ENCODE data around the gene B4GALT5.
"Not testable (repeated sequence)": the region's sequence is repeated elsewhere in the genome, so short reads cannot be mapped to it uniquely, and the experiment has no call there.

B4GALT5 gene

DNA sequence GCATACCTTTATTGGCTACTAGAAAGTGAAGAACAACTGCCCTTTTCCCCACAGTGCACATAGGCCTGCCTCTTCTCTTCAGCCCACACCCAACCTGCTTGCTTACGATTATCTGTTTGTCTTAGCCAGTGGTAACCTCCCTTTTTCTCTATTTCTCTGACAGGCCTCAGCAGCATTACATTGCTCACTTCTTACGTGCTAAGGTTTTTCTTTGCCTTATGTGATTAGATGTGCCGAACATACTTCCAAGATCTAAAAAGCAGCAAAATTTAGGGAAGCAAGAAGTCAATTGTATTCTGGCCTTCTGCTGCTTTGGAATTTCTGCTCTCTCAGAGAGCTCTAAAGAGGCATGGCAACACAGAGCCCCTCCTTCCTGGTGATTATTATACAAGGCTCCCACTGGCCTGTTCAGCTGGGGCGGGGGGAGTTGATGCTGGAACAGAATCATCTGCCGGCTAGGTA is 7.0 kb downstream of the B4GALT5 start:
- no peak for DNase-seq (ENCODE audit: low read depth)
- H3K4me3 ChIP-seq (ENCODE audit: low read length): no peak overlapping the region
- TF ChIP-seq, protein P1, sequence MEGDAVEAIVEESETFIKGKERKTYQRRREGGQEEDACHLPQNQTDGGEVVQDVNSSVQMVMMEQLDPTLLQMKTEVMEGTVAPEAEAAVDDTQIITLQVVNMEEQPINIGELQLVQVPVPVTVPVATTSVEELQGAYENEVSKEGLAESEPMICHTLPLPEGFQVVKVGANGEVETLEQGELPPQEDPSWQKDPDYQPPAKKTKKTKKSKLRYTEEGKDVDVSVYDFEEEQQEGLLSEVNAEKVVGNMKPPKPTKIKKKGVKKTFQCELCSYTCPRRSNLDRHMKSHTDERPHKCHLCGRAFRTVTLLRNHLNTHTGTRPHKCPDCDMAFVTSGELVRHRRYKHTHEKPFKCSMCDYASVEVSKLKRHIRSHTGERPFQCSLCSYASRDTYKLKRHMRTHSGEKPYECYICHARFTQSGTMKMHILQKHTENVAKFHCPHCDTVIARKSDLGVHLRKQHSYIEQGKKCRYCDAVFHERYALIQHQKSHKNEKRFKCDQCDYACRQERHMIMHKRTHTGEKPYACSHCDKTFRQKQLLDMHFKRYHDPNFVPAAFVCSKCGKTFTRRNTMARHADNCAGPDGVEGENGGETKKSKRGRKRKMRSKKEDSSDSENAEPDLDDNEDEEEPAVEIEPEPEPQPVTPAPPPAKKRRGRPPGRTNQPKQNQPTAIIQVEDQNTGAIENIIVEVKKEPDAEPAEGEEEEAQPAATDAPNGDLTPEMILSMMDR (conservative IDR thresholded peaks at IDR 0.05; ENCODE audit: low read depth, low read length): no peak

GRCh38 chr20:49705893-49706292 is 7.8 kb downstream of the B4GALT5 start:
- H3K4me3 ChIP-seq (ENCODE audit: low read length): not testable (repeated sequence)

DNA sequence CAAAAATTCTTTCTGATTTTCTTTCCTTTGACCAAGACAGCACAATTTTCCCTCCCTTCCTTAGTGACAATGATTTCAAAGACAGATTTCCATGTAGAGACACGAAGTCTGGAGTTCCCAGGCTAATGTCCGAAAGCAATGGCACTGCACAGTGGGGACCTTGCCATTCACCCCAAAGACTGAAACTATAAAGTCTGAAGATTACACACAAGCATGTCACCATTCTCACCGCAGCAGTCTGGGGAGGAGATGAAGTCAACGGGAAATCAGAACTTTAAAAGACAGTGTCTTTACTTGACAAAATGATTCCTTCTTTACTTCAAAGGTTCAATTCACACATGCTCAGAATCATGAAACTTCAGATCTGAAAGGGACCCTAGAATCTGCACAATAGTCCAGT is 8.3 kb downstream of the B4GALT5 start:
- DNase-seq (ENCODE audit: low read depth): no peak
- no peak overlapping the region for H3K4me3 ChIP-seq (ENCODE audit: low read length)
- TF ChIP-seq, protein P1 (conservative IDR thresholded peaks at IDR 0.05; ENCODE audit: low read depth, low read length): no peak

More at GRCh38 chr20:49705893-49706292, 7.8 kb downstream of the B4GALT5 start:
- DNase-seq (ENCODE audit: low read depth): not testable (repeated sequence)

GRCh38 chr20:49704932-49705336 is 8.7 kb downstream of the B4GALT5 start:
- TF ChIP-seq, protein P1 (conservative IDR thresholded peaks at IDR 0.05; ENCODE audit: low read depth, low read length): no peak
- no peak for DNase-seq (ENCODE audit: low read depth)
- H3K4me3 ChIP-seq (ENCODE audit: low read length): no peak overlapping the region

- TF ChIP-seq, protein P1 (conservative IDR thresholded peaks at IDR 0.05; ENCODE audit: low read depth, low read length): no peak
- no peak overlapping the region for H3K4me3 ChIP-seq (ENCODE audit: low read length)
- DNase-seq (ENCODE audit: low read depth): no peak
Observed at GRCh38 chr20:49701916-49702315, 11.8 kb downstream of the B4GALT5 start.

DNA sequence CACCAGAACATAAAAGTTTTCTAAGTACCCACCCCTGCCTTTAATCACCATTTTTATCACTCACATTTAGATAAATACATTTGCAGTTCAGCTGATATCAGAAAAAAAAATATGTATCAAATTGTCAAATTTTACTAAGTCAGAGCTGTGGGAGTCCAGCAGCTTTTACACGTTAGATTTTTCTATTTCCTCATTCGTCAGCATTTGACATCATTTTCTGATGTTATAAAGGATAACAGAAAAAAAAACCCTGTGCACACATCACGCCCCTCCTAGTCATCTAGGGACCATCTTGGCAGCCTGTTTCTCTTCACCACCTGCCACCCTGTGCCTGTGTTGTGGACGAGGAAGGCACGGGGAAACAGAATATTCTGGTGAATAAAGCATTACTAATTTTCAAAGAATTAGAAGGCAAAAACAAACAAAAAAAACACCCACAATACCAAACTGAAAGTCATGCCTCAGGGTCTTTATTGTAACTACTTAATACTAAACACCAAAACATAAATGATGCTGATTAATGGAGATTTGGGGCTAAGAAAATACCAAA is 12.4 kb downstream of the B4GALT5 start:
- no peak for DNase-seq (ENCODE audit: low read depth)
- TF ChIP-seq, protein P1 (conservative IDR thresholded peaks at IDR 0.05; ENCODE audit: low read depth, low read length): no peak
- H3K4me3 ChIP-seq (ENCODE audit: low read length): no peak overlapping the region

- TF ChIP-seq, protein P1 (conservative IDR thresholded peaks at IDR 0.05; ENCODE audit: low read depth, low read length): no peak
- H3K4me3 ChIP-seq (ENCODE audit: low read length): no peak overlapping the region
- no peak for DNase-seq (ENCODE audit: low read depth)
Observed at GRCh38 chr20:49700411-49701185, 13.1 kb downstream of the B4GALT5 start.
